GM12872 (cell line): ENCODE data around the gene PCDH17.

ENCODE experiments used
- CTCF ChIP-seq: IDR thresholded peaks from 3 replicates; pipeline ENCODE4 v1.5.1; 2011; ENCODE audit warnings: low read depth, mild to moderate bottlenecking, low read length, moderate library complexity; ENCODE audit not compliant: insufficient read depth

PCDH17 gene

GRCh38 chr13:57704031-57704430, 72.5 kb downstream of the PCDH17 start:
- TF ChIP-seq CTCF, result no peak

GRCh38 chr13:57716295-57716694, 84.8 kb downstream of the PCDH17 start:
- TF ChIP-seq CTCF, result no peak

- TF ChIP-seq CTCF, result no peak
Observed at GRCh38 chr13:57724486-57725272, 93.1 kb downstream of the PCDH17 start.

- no peak for TF ChIP-seq CTCF
Observed at GRCh38 chr13:57725480-57725879, 93.9 kb downstream of the PCDH17 start.

- no peak for TF ChIP-seq CTCF
Observed at GRCh38 chr13:57726981-57727380, 95.4 kb downstream of the PCDH17 start.

GRCh38 chr13:57734306-57734705, 102.8 kb downstream of the PCDH17 start:
- TF ChIP-seq CTCF, result no peak

GRCh38 chr13:57739089-57739488, 107.5 kb downstream of the PCDH17 start:
- no peak for TF ChIP-seq CTCF
